Caki2 (cell line): Measurements from ENCODE around the gene SEC31A. TPM values are rescaled to one million over a fixed set of nuclear protein-coding genes. Genes with fewer than 3 reads are reported as not detected.

Source experiments
- DNase-seq: peaks from one replicate; pipeline ENCODE4 v3.0.0-alpha.2; 2015; ENCODE audit warnings: low read depth
- in situ Hi-C: cut with HindIII; loops from 2 replicates; pipeline ENCODE4 v1.10.0; 2016; ENCODE audit warnings: low sequenced_read_pairs, low pct_unique_long_range_greater_than_20kb, mixed read lengths
- total RNA-seq: library from RNA; depleted of rRNA; stranded (reverse); fragments of >200 nt; shearing (Covaris generic); gene quantifications from 2 replicates; pipeline ENCODE4 v1.2.3, GENCODE V29; 2014; ENCODE audit warnings: low replicate concordance; rRNA removed

Gene SEC31A
- total RNA-seq, 1 experiment from 2014 or later: 88.7 TPM

GRCh38 chr4:82784681-82785610 is 106.0 kb downstream of the SEC31A start:
- DNase-seq: no peak
- in situ Hi-C loops: no loop called here

GRCh38 chr4:82782626-82783345 is 108.2 kb downstream of the SEC31A start:
- DNase-seq: no peak

GRCh38 chr4:82780752-82781231 is 110.2 kb downstream of the SEC31A start:
- no peak for DNase-seq
- in situ Hi-C loops: no loop called here

More at GRCh38 chr4:82782626-82783345, 108.2 kb downstream of the SEC31A start:
- in situ Hi-C loops: no loop called here

- DNase-seq: no peak
- in situ Hi-C loops: no loop called here
Observed at GRCh38 chr4:82780170-82780751, 110.7 kb downstream of the SEC31A start.

GRCh38 chr4:82779032-82779431 is 111.9 kb downstream of the SEC31A start:
- no peak for DNase-seq
- in situ Hi-C loops: no loop called here

- in situ Hi-C loops: no loop called here
- no peak for DNase-seq
Observed at GRCh38 chr4:82777857-82778525, 113.0 kb downstream of the SEC31A start.

- in situ Hi-C loops: no loop called here
- DNase-seq: no peak
Observed at GRCh38 chr4:82776925-82777542, 113.9 kb downstream of the SEC31A start.

- in situ Hi-C loops: no loop called here
- DNase-seq: no peak
Observed at GRCh38 chr4:82775243-82775642, 115.7 kb downstream of the SEC31A start.

- in situ Hi-C loops: no loop called here
- no peak for DNase-seq
Observed at GRCh38 chr4:82774711-82775171, 116.2 kb downstream of the SEC31A start.

- no peak for DNase-seq
- in situ Hi-C loops: no loop called here
Observed at GRCh38 chr4:82773057-82773456, 117.9 kb downstream of the SEC31A start.

- in situ Hi-C loops: no loop called here
- DNase-seq: no peak
Observed at GRCh38 chr4:82770607-82771006, 120.3 kb downstream of the SEC31A start.

Other genes with a start within 250 kb of the SEC31A start
- 4.4 and 7.2 TPM in 2 replicates for gene SCD5, start 92.4 kb downstream of the SEC31A start, total RNA-seq
- 0.84 and 8.5 TPM in 2 replicates for gene THAP9, start 9.6 kb upstream of the SEC31A start, total RNA-seq
- 13.1 and 15.9 TPM in 2 replicates for gene LIN54, start 119.7 kb upstream of the SEC31A start, total RNA-seq
- 53.5 and 68.7 TPM in 2 replicates for gene COPS4, start 144.0 kb upstream of the SEC31A start, total RNA-seq
- not detected in 2 replicates for gene PLAC8, start 223.6 kb upstream of the SEC31A start, total RNA-seq